CD4-positive, alpha-beta T cell treated with Interleukin-10 for 1 hour (primary cell): ENCODE measurements around the gene LRTM2.

Experiments used
- DNase-seq: peaks from one replicate; pipeline ENCODE4 v3.0.0-alpha.2; 2020

Gene LRTM2

DNA sequence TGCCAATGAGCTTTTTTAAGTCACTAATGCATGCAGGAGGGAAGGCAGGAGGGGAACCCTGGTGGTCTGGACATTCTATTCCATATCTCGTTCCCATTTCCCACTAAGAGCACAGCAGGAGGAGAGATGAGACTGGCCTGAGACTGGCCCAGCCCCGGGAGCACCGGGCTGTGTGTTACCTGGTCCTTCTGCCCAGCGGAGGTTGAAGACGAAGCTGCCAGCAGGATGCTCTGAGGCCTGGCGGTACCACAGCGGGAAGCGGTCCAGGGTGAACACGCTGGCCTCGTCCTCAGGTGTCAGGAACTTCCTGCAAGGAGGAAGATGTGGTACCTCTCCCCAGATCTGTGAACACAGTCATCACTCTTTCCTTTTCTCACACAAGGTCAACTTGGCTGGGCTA, 23.9 kb downstream of the LRTM2 start:
- DNase-seq, result no peak

- no peak for DNase-seq
Observed at GRCh38 chr12:1844661-1845409, 24.5 kb downstream of the LRTM2 start.

DNA sequence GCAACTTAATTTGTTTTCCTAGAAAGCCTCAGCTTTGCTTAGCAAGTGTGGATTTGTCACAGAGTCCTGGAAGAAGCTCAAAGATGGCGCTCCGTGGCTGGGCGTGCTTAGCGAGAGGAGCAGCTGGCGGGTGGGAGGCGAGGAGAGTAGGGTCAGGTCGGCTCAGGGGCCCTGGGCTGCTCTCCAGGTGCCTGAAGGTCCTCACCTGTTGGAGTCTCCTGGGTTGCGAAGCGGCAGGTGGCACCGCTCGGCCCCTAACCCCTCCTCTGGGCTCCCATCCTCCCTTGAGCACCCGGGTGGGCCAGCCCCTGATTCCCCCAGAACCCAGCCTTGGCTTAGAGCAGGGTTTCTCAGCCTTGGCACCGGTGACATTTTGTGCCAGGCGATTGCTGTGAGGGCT, 25.1 kb downstream of the LRTM2 start:
- DNase-seq, result no peak

GRCh38 chr12:1845886-1846285, 25.5 kb downstream of the LRTM2 start:
- no peak for DNase-seq

- no peak for DNase-seq
Observed at GRCh38 chr12:1846421-1847405, 26.3 kb downstream of the LRTM2 start.

DNA sequence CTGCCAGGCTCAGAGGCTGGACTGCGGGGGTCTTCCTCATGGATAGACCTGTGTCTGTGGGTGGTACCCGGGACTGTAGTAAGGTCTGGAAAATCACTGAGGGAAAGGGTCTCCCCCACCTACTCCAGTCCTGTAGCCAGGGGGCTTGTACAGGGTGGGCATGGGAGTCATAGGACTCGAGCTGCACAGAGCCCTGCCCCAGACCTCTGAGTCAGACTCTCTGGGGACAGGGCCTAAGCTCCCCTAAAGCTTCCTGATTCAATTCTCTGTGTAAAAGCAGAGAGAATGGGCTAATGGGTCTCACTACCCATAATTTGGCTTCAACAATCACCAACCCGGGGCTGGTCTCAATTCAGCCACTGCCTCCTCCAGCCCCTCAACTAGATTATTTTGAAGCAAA, 27.0 kb downstream of the LRTM2 start:
- DNase-seq, result no peak

GRCh38 chr12:1848146-1848545, 27.8 kb downstream of the LRTM2 start:
- DNase-seq, result no peak

DNA sequence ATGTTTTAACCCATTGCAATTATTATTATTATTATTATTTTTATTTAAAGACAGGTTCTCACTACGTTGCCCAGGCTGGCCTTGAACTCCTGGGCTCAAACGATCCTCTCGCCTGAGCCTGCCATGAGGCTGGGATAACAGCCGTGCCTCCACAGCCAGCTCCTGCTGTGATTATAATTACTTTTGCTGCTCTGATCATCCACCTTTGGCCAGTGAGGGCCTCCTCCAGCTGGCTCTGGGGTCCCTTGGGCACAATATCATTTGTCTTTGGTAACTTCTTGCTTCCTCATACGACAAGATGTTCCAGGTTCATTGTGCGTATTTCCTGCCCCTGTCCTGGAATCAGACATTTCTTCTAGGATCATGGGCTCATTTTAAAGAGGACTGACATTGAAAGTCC, 28.4 kb downstream of the LRTM2 start:
- no peak for DNase-seq

DNA sequence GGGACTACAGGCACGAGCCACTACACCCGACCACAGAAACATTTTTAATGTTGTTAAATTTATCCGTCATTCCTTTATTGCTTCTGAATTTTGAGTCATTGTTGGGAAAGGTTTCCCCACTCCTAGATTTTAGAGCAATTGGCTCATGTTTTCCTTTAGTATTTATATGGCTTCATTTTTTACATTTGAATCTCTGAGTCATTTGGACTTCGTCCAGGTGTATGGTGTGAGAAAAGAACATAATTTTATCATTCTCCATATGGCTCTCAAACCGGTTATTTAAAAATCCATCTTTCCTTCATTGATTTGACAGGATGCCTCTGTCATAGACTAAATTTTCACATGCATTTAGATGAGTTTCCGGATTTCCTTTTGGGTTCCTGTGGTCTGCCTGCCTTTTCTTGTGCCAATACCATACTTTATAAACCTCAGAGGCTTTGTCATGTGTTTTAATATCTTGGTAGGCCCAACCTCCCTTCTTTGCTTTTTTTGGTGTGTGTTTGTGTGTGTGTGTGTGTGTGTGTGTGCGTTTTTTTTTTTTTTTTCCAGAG, 30.9 kb downstream of the LRTM2 start:
- no peak for DNase-seq

DNA sequence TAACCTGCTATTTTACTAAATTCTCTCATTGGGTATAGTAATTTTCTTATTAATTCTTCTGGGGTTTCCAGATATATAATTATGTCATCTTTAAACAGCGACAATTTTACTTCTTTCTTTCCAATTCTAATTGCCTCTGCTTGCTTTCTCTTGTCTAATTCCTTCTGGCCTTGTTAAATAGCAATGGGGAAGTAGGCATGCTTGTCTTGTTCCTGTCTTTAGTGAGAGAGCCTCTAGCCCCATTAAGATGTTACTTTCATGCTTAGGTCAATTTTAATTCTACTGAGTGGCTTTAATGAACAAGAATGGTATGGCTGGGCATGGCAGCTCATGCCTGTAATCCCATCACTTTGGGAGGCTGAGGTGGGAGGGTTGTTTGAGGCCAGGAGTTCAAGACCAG, 31.7 kb downstream of the LRTM2 start:
- DNase-seq, result no peak

DNA sequence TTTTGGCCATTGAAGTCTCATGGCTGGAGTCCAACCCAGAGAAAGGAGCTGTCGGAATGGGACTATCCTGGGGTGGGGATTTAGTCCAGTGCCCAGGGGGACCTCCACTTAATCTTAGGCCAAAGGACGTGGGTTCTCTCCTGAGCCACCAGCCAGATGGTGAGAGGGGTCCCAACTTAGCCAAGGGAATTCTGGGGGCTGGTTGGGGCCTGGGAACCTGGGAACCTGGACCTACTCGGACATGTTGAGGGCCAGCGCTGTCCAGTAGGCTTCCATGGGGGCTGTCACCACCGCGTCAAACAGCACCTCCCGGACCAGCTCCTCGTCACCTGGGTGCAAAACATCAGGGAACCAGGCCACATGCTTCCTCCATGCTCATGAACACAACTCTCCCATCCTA, 33.4 kb downstream of the LRTM2 start:
- DNase-seq, result no peak

DNA sequence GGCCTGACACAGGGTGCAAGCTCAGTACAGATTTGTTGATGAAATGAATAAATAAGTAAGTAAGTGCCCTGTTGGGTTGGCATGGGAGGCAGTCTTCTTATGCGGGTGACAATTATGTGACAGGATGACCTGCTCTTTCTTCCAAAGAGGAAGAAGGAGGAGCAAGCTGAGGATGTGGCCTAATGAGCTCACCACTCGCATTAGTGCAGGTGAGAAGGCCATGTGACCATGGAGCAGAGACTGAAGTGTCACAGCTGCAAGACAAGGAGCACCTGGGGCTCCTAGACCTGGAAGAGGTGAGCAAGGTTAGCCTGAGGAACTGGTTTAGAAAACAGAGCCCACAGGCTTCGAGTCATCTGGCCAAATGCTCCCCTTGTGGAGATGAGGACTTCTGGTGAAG, 34.9 kb downstream of the LRTM2 start:
- no peak for DNase-seq

DNA sequence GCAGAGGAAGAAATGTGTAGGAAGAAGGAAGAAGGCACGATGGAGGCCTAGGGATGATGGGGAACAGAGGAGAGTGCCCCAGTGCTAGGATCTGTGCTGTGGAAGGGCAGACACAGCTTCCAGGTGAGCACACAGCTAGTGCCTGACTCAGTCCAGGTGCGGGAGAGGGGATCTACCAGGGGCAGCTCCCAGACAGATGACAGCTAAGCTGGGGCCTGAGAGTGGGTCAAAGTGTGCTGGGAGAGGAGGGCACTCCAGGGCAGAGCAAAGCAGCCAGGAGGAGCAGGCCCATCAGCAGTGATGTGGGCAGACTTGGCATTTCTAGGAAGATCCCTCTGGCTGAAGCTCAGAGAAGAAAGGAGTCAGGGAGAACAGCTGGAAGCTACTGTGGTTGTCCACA, 36.7 kb downstream of the LRTM2 start:
- no peak for DNase-seq

GRCh38 chr12:1857821-1858220, 37.5 kb downstream of the LRTM2 start:
- DNase-seq, result no peak

- DNase-seq, result no peak
Observed at GRCh38 chr12:1858456-1858855, 38.1 kb downstream of the LRTM2 start.

DNA sequence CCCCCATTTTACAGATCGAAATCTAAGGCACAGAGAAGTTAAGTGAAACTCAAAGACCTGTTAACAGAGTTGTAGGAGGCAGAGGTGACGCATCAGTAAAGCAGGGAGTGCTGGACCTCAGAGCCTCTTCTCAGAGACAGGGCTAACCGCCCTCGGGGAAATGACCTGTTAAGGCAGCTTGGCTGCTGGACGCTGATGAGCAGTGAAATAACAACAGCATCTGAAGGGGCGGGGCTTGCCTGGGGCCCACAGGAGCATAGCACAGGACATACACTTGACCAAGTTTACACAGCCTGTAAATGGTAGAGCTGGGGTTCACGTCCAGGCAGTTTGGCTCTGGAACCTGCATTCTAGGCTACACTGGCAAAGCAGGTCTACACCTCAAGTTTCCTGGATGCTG, 39.3 kb downstream of the LRTM2 start:
- DNase-seq, result no peak

- no peak for DNase-seq
Observed at GRCh38 chr12:1862973-1863372, 42.6 kb downstream of the LRTM2 start.

GRCh38 chr12:1863823-1864222, 43.5 kb downstream of the LRTM2 start:
- no peak for DNase-seq

DNA sequence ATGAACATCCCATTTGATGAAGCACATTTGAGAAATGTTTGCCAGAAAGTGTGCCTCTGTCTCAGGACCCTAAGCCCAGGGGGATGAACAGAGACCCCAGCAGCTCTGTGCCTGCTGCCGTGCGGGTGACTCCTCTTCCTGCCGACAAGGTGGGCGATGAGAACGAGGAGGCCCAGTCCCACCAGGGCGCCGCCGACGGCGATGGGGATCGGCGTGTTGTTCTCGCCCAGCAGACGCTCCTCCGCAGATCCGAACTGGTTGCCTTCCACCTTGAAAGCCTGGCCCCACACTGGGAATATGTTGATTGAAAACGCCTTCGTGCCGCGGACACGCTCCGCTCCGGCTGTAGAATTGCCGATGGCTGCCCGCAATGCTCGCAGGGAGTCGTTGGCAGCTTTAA, 44.1 kb downstream of the LRTM2 start:
- no peak for DNase-seq

GRCh38 chr12:1864867-1865266, 44.5 kb downstream of the LRTM2 start:
- DNase-seq, result no peak

DNA sequence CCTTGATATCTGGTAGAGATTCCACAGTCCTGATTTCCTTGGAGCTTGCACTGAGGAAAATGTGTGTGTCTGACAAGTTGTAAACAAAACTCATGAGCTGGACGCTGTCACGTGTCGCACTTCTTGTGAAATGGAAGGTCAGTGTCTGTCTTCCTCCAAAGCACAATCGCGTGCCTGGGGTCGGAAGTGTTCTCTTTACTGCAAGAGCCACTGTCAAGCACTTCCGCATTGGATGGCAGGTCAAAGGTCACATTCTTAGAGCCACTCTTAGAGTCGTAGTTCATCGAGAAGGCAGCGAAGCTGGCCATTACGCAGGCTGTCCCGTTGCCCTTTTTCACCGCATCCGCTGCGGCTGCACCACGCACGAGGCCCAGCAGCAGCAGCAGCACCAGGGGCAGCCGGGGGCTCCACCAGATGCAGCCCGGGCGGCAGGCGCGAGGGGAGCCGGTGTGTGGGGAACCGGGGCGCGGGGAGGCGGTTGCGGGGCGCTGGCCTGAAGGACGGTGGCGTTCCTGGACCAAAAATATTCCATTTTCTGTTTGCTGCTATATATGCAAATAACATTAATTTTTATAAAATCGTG, 45.0 kb downstream of the LRTM2 start:
- DNase-seq, result no peak

DNA sequence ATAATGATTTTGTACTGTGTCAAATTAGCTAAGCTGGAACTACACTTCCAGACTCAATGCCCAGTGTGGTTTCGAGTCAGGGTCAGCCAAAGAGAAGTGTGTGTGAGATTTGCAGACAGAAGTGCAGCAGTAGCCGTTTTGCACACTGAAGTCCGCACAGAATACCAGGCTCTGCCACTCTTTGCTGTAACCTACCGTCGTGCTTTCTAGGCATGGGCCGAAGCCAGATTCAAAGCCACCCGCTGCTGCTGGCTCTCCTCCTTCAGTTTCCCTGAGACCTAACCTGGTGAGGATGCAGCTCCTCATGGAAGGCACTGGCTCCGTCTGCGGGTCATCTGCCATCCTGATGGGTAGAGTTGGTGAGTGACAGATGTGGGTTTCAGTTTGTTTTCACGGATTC, 48.8 kb downstream of the LRTM2 start:
- DNase-seq, result no peak

DNA sequence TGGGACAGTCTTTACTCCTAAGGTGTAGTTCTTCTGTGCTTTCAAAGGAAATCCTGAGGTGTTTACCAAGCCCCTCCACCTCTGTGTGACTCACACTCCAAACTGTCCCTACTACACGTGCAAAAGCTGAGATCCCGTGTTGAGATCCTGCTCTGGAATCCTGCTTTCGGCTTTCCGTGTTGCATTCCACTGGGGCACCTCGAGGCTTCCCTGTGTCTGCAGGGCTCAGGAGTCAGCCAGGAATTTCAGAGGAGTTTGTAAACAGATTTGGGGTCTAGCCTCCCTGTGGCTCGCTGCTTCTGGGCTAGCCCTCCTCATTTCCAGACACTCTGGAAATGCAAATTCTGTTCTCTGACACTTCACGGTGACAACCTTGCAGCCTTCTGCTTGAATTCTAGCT, 49.7 kb downstream of the LRTM2 start:
- DNase-seq, result no peak
